C4-2B (cell line): ENCODE measurements around the gene SHROOM2.

Experiments used
- CTCF ChIP-seq: fragments of 450-650 bp; conservative IDR thresholded peaks from 2 replicates; pipeline ENCODE4 v1.5.1; 2017; ENCODE audit warnings: mild to moderate bottlenecking
- ZFX ChIP-seq: fragments of 450-650 bp; IDR thresholded peaks from 2 replicates; pipeline ENCODE4 v1.6.1; 2017

DNA sequence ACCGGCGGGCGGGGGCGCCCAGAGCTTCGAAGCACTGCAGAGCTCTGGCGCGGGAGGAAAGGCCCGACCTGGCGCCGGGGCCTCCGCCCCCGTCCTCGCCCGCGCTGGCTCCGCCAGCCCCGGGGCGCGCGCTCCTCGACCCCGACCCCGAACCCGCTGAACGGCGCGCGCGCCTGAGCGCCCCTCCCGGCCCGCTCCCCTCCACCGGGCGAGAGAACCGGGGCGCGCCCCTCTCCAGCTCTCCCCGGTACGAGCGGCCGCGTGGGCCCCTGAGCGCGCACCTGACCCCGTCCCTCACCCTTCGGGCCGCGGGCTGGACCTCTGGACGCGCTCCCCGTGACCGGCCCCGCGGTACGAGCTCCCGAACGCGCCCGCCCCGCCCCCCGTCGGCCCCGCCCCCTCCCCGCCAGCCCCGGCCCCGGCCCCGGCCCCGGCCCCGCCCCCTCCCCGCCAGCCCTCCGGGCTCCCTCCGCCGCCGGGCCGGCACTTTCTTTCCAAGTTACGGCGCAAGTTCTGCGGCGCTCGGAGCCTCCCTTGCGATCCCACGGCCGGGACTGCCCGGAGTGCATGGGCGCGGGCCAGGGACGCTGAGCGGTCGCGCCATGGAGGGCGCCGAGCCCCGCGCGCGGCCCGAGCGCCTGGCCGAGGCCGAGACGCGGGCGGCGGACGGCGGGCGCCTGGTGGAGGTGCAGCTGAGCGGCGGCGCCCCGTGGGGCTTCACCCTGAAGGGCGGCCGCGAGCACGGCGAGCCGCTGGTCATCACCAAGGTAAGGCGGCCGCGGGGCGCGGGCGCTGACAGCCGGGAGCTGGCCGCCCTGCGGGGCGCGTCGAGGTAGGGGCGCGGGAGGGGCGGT, at the start of gene SHROOM2:
- TF ChIP-seq CTCF (no peak), ZFX (no peak; the same call in 1 of the 2 replicates)
